Gastrocnemius medialis (tissue), 4 donors: ENCODE data around the gene JPH2.

Source experiments
- CTCF ChIP-seq, 5 experiments: fragments of 450-650 bp in 3 of 5; fragments of 200-600 bp in 2 of 5; sonication (generic) in 2 of 5; IDR thresholded peaks in 4 of 5; conservative IDR thresholded peaks in 1 of 5; 1 replicate in 4 of 5; 2 replicates in 1 of 5; pipeline ENCODE4 v1.5.1; 2016 to 2019; ENCODE audit warnings: antibody characterized with exemption in 5 of 5, mild to moderate bottlenecking in 3 of 5, moderate library complexity in 3 of 5
- POLR2A ChIP-seq, 2 donors: fragments of 450-650 bp; IDR thresholded peaks; one replicate each; pipeline ENCODE4 v1.6.1; 2017; ENCODE audit warnings: antibody characterized with exemption in 2 of 2, mild to moderate bottlenecking in 2 of 2, moderate library complexity in 2 of 2

GRCh38 chr20:44104798-44105517 lies 82.0 kb downstream of the JPH2 start:
- TF ChIP-seq CTCF (IDR thresholded peaks at IDR 0.05 in 4 of 5, conservative IDR thresholded peaks at IDR 0.05 in 1 of 5) (no peak), POLR2A (IDR thresholded peaks at IDR 0.05) (no peak)
